OCI-LY3 (cell line): ENCODE measurements around the gene UNC5CL.

Experiments
- H2AFZ ChIP-seq: fragments of 200-600, 300-600 bp; shearing (Covaris generic); 2 replicates; pipeline ENCODE4 v1.6.0; 2014; ENCODE audit warnings: antibody characterized with exemption, low read depth, low read length
- H3K27ac ChIP-seq: fragments of 200-600, 300-600 bp; sonication (generic); 2 replicates; pipeline ENCODE4 v1.5.1; 2014; ENCODE audit warnings: mild to moderate bottlenecking, low read length, moderate library complexity, mixed read lengths
- H3K27me3 ChIP-seq: fragments of 200-600, 300-600 bp; sonication (generic); 2 replicates; pipeline ENCODE4 v1.6.1; 2014; ENCODE audit warnings: low read depth, low read length, mixed read lengths
- H3K36me3 ChIP-seq: fragments of 200-600, 300-600 bp; sonication (generic); replicated peaks from 2 replicates; pipeline ENCODE3; 2014; ENCODE audit warnings: low read depth, low read length, mixed read lengths
- H3K4me1 ChIP-seq: fragments of 300-600, 200-600 bp; sonication (generic); 2 replicates; pipeline ENCODE4 v1.6.1; 2014; ENCODE audit warnings: low read length, mixed read lengths
- H3K4me2 ChIP-seq: fragments of 200-600, 300-600 bp; sonication (generic); 2 replicates; pipeline ENCODE4 v1.6.1; 2014; ENCODE audit warnings: low read length, mixed read lengths
- H3K4me3 ChIP-seq: fragments of 300-600, 200-600 bp; sonication (generic); 2 replicates; pipeline ENCODE4 v1.5.1; 2014; ENCODE audit warnings: antibody characterized with exemption, mild to moderate bottlenecking, low read length, moderate library complexity
- H3K79me2 ChIP-seq: fragments of 300-600, 200-600 bp; shearing (Covaris generic); 2 replicates; pipeline ENCODE4 v1.6.1; 2014; ENCODE audit warnings: mild to moderate bottlenecking, low read length, mixed read lengths
- H3K9ac ChIP-seq: fragments of 300-600, 200-600 bp; shearing (Covaris generic); 2 replicates; pipeline ENCODE4 v1.6.0; 2014; ENCODE audit warnings: mild to moderate bottlenecking, low read length, moderate library complexity
- H3K9me3 ChIP-seq: fragments of 200-600, 300-600 bp; shearing (Covaris generic); 2 replicates; pipeline ENCODE4 v1.6.1; 2014; ENCODE audit warnings: low read length, mixed read lengths; ENCODE audit not compliant: insufficient read depth
- H4K20me1 ChIP-seq: fragments of 200-600, 300-600 bp; sonication (generic); 2 replicates; pipeline ENCODE4 v1.6.1; 2016; ENCODE audit warnings: low read length, mixed read lengths; ENCODE audit not compliant: insufficient read depth
- EZH2phosphoT487 ChIP-seq: fragments of 200-600 bp; shearing (Covaris generic); IDR thresholded peaks from 2 replicates; pipeline ENCODE4 v1.6.1; 2018; ENCODE audit warnings: antibody characterized with exemption, mixed run types, low read depth
- TF ChIP-seq, protein P1 (sequence below): fragments of 200-600, 300-600 bp; sonication (generic); IDR thresholded peaks from 2 replicates; pipeline ENCODE4 v1.5.1; 2014; ENCODE audit warnings: antibody characterized with exemption, low read length, low read depth

The UNC5CL gene

DNA sequence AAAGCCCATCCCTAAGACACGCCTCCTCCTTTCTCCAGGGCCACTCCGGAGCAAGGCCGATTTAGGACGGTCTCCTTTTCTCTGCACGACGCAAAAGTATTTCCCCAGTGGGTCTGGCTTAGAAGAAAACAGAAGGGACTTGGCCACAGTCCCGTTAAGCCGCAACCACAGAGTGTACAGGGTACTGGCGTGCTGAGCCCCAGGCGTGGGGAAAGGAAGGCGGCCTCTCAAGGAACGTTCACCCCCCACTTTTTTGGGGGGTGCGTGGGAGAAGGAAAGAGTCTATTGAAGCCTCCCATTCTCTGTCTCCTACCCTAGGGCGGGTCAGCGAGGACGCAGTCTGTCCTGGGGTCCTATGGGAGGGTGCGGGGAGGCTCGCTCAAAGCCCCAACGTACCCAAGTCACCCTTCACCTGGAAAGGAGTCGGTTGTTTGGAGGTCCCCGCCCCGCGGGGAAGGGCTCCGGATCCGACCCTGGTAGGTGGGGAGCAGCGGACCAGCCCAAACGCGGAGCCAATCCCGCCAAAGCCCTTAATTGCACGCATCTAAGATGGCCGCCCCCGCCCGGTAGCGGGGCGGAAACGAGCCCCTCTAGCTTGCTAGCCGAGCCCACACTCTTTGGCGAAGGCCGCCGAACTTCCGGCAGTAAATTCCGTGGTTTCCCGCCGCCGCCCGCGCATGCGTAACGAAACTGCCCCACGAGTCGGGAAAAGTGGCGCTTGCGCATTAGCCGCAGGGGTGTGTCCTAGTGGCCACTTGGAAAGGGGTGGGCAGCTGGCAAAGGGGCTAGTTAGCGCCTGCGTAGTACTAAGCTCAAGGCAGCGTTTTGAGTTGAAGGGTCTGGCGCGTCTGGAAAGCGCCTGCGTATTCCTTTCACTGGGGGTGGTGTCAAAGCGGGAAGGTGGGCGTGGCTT lies 33.2 kb upstream of the UNC5CL start, which contains the start of gene OARD1:
TSS of gene OARD1 (minus strand) at position 434 of the 913 bp plus-strand sequence. CDS start 722 bp downstream, outside the sequence.
- H3K27me3 ChIP-seq: no peaks in the 10 kb centered on the region
- TF ChIP-seq, protein P1, sequence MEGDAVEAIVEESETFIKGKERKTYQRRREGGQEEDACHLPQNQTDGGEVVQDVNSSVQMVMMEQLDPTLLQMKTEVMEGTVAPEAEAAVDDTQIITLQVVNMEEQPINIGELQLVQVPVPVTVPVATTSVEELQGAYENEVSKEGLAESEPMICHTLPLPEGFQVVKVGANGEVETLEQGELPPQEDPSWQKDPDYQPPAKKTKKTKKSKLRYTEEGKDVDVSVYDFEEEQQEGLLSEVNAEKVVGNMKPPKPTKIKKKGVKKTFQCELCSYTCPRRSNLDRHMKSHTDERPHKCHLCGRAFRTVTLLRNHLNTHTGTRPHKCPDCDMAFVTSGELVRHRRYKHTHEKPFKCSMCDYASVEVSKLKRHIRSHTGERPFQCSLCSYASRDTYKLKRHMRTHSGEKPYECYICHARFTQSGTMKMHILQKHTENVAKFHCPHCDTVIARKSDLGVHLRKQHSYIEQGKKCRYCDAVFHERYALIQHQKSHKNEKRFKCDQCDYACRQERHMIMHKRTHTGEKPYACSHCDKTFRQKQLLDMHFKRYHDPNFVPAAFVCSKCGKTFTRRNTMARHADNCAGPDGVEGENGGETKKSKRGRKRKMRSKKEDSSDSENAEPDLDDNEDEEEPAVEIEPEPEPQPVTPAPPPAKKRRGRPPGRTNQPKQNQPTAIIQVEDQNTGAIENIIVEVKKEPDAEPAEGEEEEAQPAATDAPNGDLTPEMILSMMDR: no peak
- TF ChIP-seq EZH2phosphoT487: no peak
- peaks cover 32% of the 10 kb centered on the region for H4K20me1 ChIP-seq
- H3K79me2 ChIP-seq: peaks cover 51% of the 10 kb centered on the region
- peak within 1 kb of the TSS; percentile 92 for H3K27ac ChIP-seq
- peaks cover 20% of the 10 kb centered on the region for H3K36me3 ChIP-seq
- H3K4me1 ChIP-seq: peaks cover 31% of the 10 kb centered on the region
- peak within 1 kb of the TSS; percentile 52 for H2AFZ ChIP-seq
- H3K4me2 ChIP-seq: peak within 1 kb of the TSS; percentile 96
- H3K4me3 ChIP-seq: peak within 1 kb of the TSS; percentile 77
- no peaks in the 10 kb centered on the region for H3K9me3 ChIP-seq
- peak within 1 kb of the TSS; percentile 97 for H3K9ac ChIP-seq

- Histone ChIP-seq H3K27ac (peak overlapping the region; percentile 92), H3K4me1 (peaks cover 28% of the 10 kb centered on the region), H3K27me3 (no peaks in the 10 kb centered on the region), H3K9ac (peak overlapping the region; percentile 93), H3K4me3 (peak overlapping the region; percentile 77), H3K36me3 (peaks cover 25% of the 10 kb centered on the region), H3K9me3 (no peaks in the 10 kb centered on the region), H3K4me2 (peak overlapping the region; percentile 67), H3K79me2 (peaks cover 44% of the 10 kb centered on the region), H2AFZ (0 out of 2 replicates have a peak overlapping the region, but pooled peaks have one; percentile 22), H4K20me1 (peaks cover 27% of the 10 kb centered on the region)
- TF ChIP-seq, protein P1: 0 out of 2 replicates have a peak, but pooled peaks have one; percentile 16
- no peak for TF ChIP-seq EZH2phosphoT487
Observed at GRCh38 chr6:41071501-41071922, 32.5 kb upstream of the UNC5CL start.

- H3K36me3 ChIP-seq: peaks cover 57% of the 10 kb centered on the region
Observed at GRCh38 chr6:41066867-41067304, 27.9 kb upstream of the UNC5CL start.

More at GRCh38 chr6:41066867-41067304, 27.9 kb upstream of the UNC5CL start:
- no peak overlapping the region for H2AFZ ChIP-seq
- TF ChIP-seq, protein P1: peak; percentile 94
- TF ChIP-seq EZH2phosphoT487: no peak
- H3K79me2 ChIP-seq: peaks cover 9% of the 10 kb centered on the region
- no peak overlapping the region for H3K4me2 ChIP-seq
- H3K27ac ChIP-seq: no peak overlapping the region
- no peaks in the 10 kb centered on the region for H3K9me3 ChIP-seq
- no peaks in the 10 kb centered on the region for H4K20me1 ChIP-seq
- no peaks in the 10 kb centered on the region for H3K27me3 ChIP-seq
- no peak overlapping the region for H3K9ac ChIP-seq
- no peak overlapping the region for H3K4me3 ChIP-seq
- peaks cover 8% of the 10 kb centered on the region for H3K4me1 ChIP-seq
